Endodermal cell (in vitro differentiated cells): Measurements from ENCODE around the gene HCRTR1. TPM values are rescaled to one million over a fixed set of nuclear protein-coding genes. Genes with fewer than 3 reads are reported as not detected.

Source experiments
- DNase-seq: peaks from one replicate; pipeline ENCODE4 v3.0.0-alpha.2; 2017
- H3K27ac ChIP-seq: 2 replicates; pipeline ENCODE4 v1.5.1; 2013; ENCODE audit warnings: mild to moderate bottlenecking, low read depth, low read length, moderate library complexity
- H3K27me3 ChIP-seq: 2 replicates; pipeline ENCODE4 v1.6.1; 2013; ENCODE audit warnings: mild to moderate bottlenecking, low read length, moderate library complexity; ENCODE audit not compliant: insufficient read depth, control insufficient read depth, poor library complexity, severe bottlenecking
- H3K36me3 ChIP-seq: 2 replicates; pipeline ENCODE4 v1.7.0; 2013; ENCODE audit warnings: mild to moderate bottlenecking, low read length, moderate library complexity; ENCODE audit not compliant: control insufficient read depth, insufficient read depth
- H3K4me1 ChIP-seq: one replicate; pipeline ENCODE4 v1.7.0; 2013; ENCODE audit warnings: low read length; ENCODE audit not compliant: control insufficient read depth, insufficient read depth
- H3K4me3 ChIP-seq: 2 replicates; pipeline ENCODE4 v1.5.1; 2013; ENCODE audit warnings: mild to moderate bottlenecking, low read length, moderate library complexity
- H3K9ac ChIP-seq: 2 replicates; pipeline ENCODE4 v1.6.1; 2013; ENCODE audit warnings: mild to moderate bottlenecking, low read length, moderate library complexity; ENCODE audit not compliant: poor library complexity, severe bottlenecking; ENCODE audit errors: extremely low read depth
- H3K9me3 ChIP-seq: 2 replicates; pipeline ENCODE4 v1.6.1; 2013; ENCODE audit warnings: mild to moderate bottlenecking, low read length, moderate library complexity; ENCODE audit not compliant: control insufficient read depth
- H3K27ac Mint-ChIP-seq: 2 replicates; pipeline ENCODE4 v1.8.0; 2020; ENCODE audit warnings: mixed read lengths
- H3K27me3 Mint-ChIP-seq: 2 replicates; pipeline ENCODE4 v1.8.0; 2021; ENCODE audit warnings: mild to moderate bottlenecking, mixed read lengths; ENCODE audit not compliant: insufficient read depth
- H3K36me3 Mint-ChIP-seq: 2 replicates; pipeline ENCODE4 v1.8.0; 2020; ENCODE audit warnings: low read depth, mixed read lengths
- H3K4me1 Mint-ChIP-seq: 2 replicates; pipeline ENCODE4 v1.8.0; 2020; ENCODE audit warnings: mixed read lengths
- H3K4me3 Mint-ChIP-seq: 2 replicates; pipeline ENCODE4 v1.8.0; 2020; ENCODE audit warnings: mild to moderate bottlenecking, moderate library complexity, mixed read lengths
- H3K9me3 Mint-ChIP-seq: 2 replicates; pipeline ENCODE4 v1.8.0; 2020; ENCODE audit warnings: mild to moderate bottlenecking, mixed read lengths
- CTCF ChIP-seq: fragments of 200-600 bp; sonication (generic); conservative IDR thresholded peaks from 2 replicates; pipeline ENCODE4 v1.5.0; 2021; ENCODE audit warnings: antibody characterized with exemption, mild to moderate bottlenecking
- WGBS, 2 experiments: methylation state at CpG; one replicate each; pipeline versions ENCODE4 v1.1.5 to v1.1.7; 2013; ENCODE audit warnings: missing lambda C conversion rate in 2 of 2, mixed read lengths in 1 of 2; ENCODE audit not compliant: insufficient coverage in 1 of 2, insufficient read length in 1 of 2; 5-methylcytosine and 5-hydroxymethylcytosine counted together
- total RNA-seq, 2 donors: library from RNA; stranded (reverse); fragmentation: NEBNext Ultra II Directional in 1 of 2; extraction: Animal tissue kit (Norgen Biotek cat#: 25700) in 1 of 2; gene quantifications; 2 replicates in 1 of 2; 3 replicates in 1 of 2; pipeline ENCODE4 v1.2.1, GENCODE V29; 2021

HCRTR1 gene
- total RNA-seq, 2 donors from 2014 or later = not detected

DNA sequence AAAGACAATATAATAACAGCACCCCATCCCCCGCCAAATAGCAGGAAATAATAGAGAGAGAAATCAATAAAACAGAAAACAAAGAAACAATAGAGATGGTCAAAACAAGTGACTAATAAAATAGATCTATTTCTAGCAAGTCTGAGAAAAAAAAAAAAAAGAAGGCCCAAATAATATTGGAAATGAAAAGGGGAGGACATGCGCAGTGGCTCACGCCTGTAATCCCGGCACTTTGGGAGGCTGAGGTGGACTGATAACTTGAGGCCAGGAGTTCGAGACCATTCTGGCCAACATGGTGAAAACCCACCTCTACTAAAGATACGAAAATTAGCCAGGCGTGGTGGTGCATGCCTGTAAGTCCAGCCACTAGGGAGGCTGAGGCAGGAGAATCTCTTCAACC is 18.5 kb upstream of the HCRTR1 start:
- Mint-ChIP-seq H3K9me3 (no peaks in the 10 kb centered on the region), H3K4me1 (peaks cover 3% of the 10 kb centered on the region), H3K4me3 (no peak overlapping the region), H3K27ac (no peak overlapping the region), H3K27me3 (peaks cover 10% of the 10 kb centered on the region), H3K36me3 (no peaks in the 10 kb centered on the region)
- Histone ChIP-seq H3K9ac (no peak overlapping the region), H3K27me3 (peaks cover 15% of the 10 kb centered on the region), H3K4me3 (no peak overlapping the region), H3K4me1 (no peaks in the 10 kb centered on the region), H3K9me3 (no peaks in the 10 kb centered on the region), H3K36me3 (no peaks in the 10 kb centered on the region), H3K27ac (no peak overlapping the region)
- WGBS, 2 experiments = 77 to 81% methylated on average over 5 to 6 of the region's 7 CpGs
- DNase-seq = no peak
- TF ChIP-seq CTCF = no peak

GRCh38 chr1:31600641-31601040 is 16.8 kb upstream of the HCRTR1 start:
- 100% methylated on average over 1 of the region's 2 CpGs; no CpG with 5 or more reads in 1 of the 2 experiments for WGBS, 2 experiments

DNA sequence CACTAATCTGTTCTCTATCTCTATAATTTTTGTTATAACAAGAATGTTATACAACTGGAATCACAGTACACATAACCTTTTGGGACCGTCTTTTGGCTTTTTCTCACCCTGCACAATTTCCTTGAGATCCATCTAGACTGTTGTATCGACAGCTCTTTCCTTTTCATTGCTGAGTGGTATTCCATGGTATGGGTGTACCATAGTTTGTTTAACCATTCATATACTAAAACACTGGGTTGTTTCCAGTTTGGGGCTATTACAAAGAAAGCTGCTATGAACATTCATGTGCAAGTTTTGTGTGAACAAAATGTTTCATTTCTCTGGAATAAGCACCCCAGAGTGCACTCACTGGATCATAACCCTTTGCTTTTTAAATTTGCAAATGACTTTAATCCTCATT is 15.4 kb upstream of the HCRTR1 start:
- no peaks in the 10 kb centered on the region for H3K36me3 ChIP-seq
- H3K4me3 ChIP-seq = no peak overlapping the region
- no peak overlapping the region for H3K4me3 Mint-ChIP-seq
- H3K27ac ChIP-seq = no peak overlapping the region
- H3K27ac Mint-ChIP-seq = no peak overlapping the region
- no peaks in the 10 kb centered on the region for H3K4me1 Mint-ChIP-seq
- no peaks in the 10 kb centered on the region for H3K4me1 ChIP-seq
- WGBS, 2 experiments = 83 to 93% methylated on average over 1 to 2 of the region's 2 CpGs
- no peaks in the 10 kb centered on the region for H3K9me3 ChIP-seq
- no peak overlapping the region for H3K9ac ChIP-seq
- DNase-seq = no peak
- TF ChIP-seq CTCF = no peak
- peaks cover 12% of the 10 kb centered on the region for H3K27me3 Mint-ChIP-seq
- no peaks in the 10 kb centered on the region for H3K9me3 Mint-ChIP-seq
- H3K36me3 Mint-ChIP-seq = no peaks in the 10 kb centered on the region
- H3K27me3 ChIP-seq = peaks cover 15% of the 10 kb centered on the region

More at GRCh38 chr1:31600641-31601040, 16.8 kb upstream of the HCRTR1 start:
- Histone ChIP-seq H3K4me1 (no peaks in the 10 kb centered on the region), H3K27me3 (peaks cover 15% of the 10 kb centered on the region), H3K4me3 (no peak overlapping the region), H3K36me3 (no peaks in the 10 kb centered on the region), H3K27ac (no peak overlapping the region), H3K9me3 (no peaks in the 10 kb centered on the region), H3K9ac (no peak overlapping the region)
- DNase-seq = no peak
- H3K9me3 Mint-ChIP-seq = no peaks in the 10 kb centered on the region
- TF ChIP-seq CTCF = no peak
- H3K27me3 Mint-ChIP-seq = peaks cover 10% of the 10 kb centered on the region
- peaks cover under 1% of the 10 kb centered on the region for H3K4me1 Mint-ChIP-seq
- no peak overlapping the region for H3K4me3 Mint-ChIP-seq
- no peaks in the 10 kb centered on the region for H3K36me3 Mint-ChIP-seq
- no peak overlapping the region for H3K27ac Mint-ChIP-seq
